PC-9 (cell line): Measurements from ENCODE around the gene ATAD3A. TPM values are rescaled to one million over a fixed set of nuclear protein-coding genes. Genes with fewer than 3 reads are reported as not detected.

ENCODE experiments used
- BruUV-seq: library from RNA; stranded (reverse); fragments of 400-500 nt; replicated peaks from 2 replicates; lab custom pipeline; 2021; lab: Mats Ljungman, UMichigan
- CTCF ChIA-PET: fragments of 300-600 bp; sonication (Branson Sonifier 250); formaldehyde crosslinking; loops from one replicate; lab custom pipeline; 2022; ENCODE audit warnings: antibody characterized with exemption; lab: Charles Lee
- POLR2A ChIA-PET: fragments of 300-600 bp; sonication (Branson Sonifier 250); formaldehyde crosslinking; loops from one replicate; lab custom pipeline; 2022; ENCODE audit warnings: antibody characterized with exemption; ENCODE audit not compliant: unreplicated experiment; lab: Charles Lee
- DNase-seq, 2 experiments: peaks; one replicate each; pipeline versions ENCODE4 v3.0.0 to v3.0.0-alpha.2; 2015 to 2022; ENCODE audit warnings: mixed read lengths in 1 of 2
- H2AFZ ChIP-seq: fragments of 200-600 bp; sonication (generic); 2 replicates; pipeline ENCODE4 v1.8.1; 2017; ENCODE audit warnings: antibody characterized with exemption
- H3F3A ChIP-seq: fragments of 200-600 bp; sonication (generic); 2 replicates; pipeline ENCODE4 v1.8.1; 2017; ENCODE audit warnings: antibody characterized with exemption, mild to moderate bottlenecking, low read depth; ENCODE audit not compliant: insufficient read depth
- H3K27ac ChIP-seq: fragments of 200-600 bp; sonication (generic); 2 replicates; pipeline ENCODE4 v1.6.1; 2016; ENCODE audit warnings: mixed run types
- H3K27me3 ChIP-seq: fragments of 200-600 bp; sonication (generic); 2 replicates; pipeline ENCODE4 v1.6.1; 2016; ENCODE audit warnings: low read depth, mixed run types; ENCODE audit not compliant: insufficient read depth
- H3K36me3 ChIP-seq: fragments of 200-600 bp; sonication (generic); 2 replicates; pipeline ENCODE4 v1.6.1; 2016; ENCODE audit warnings: low read depth, mixed run types
- H3K4me1 ChIP-seq: fragments of 200-600 bp; sonication (generic); replicated peaks from 2 replicates; pipeline ENCODE4 v1.6.1; 2016; ENCODE audit warnings: mixed run types; ENCODE audit not compliant: insufficient read depth
- H3K4me2 ChIP-seq: fragments of 200-600 bp; sonication (generic); 2 replicates; pipeline ENCODE4 v1.6.1; 2017; ENCODE audit warnings: mixed run types
- H3K4me3 ChIP-seq: fragments of 200-600 bp; sonication (generic); 2 replicates; pipeline ENCODE4 v1.6.1; 2016; ENCODE audit warnings: mixed run types
- H3K79me2 ChIP-seq: fragments of 200-600 bp; sonication (generic); 2 replicates; pipeline ENCODE4 v1.6.1; 2017; ENCODE audit warnings: low read depth, mixed run types
- H3K9me2 ChIP-seq: fragments of 200-600 bp; sonication (generic); 2 replicates; pipeline ENCODE4 v1.8.1; 2017; ENCODE audit warnings: mild to moderate bottlenecking; ENCODE audit not compliant: insufficient read depth
- H3K9me3 ChIP-seq: fragments of 200-600 bp; sonication (generic); 2 replicates; pipeline ENCODE4 v1.8.1; 2016; ENCODE audit warnings: low read depth; ENCODE audit not compliant: insufficient read depth
- H4K20me1 ChIP-seq: fragments of 200-600 bp; sonication (generic); 2 replicates; pipeline ENCODE4 v1.8.1; 2017; ENCODE audit not compliant: insufficient read depth
- EZH2 ChIP-seq: fragments of 200-600 bp; sonication (generic); IDR thresholded peaks from 2 replicates; pipeline ENCODE4 v1.8.0; 2017; ENCODE audit warnings: antibody characterized with exemption, low read depth
- intact Hi-C: fragments of 100-400 bp; cut with micrococcal nuclease; formaldehyde crosslinking; loops from one replicate; pipeline ENCODE4 v1.10.0; 2022; ENCODE audit not compliant: unreplicated experiment
- total RNA-seq: library from RNA; stranded (reverse); gene quantifications from 2 replicates; pipeline ENCODE4 v1.2.3, GENCODE V29; 2021
- TF ChIP-seq, protein P1 (sequence below): fragments of 200-600 bp; sonication (generic); conservative IDR thresholded peaks from 2 replicates; pipeline ENCODE4 v1.6.1; 2017; ENCODE audit warnings: mixed run types, antibody characterized with exemption, mild to moderate bottlenecking, moderate library complexity

Gene ATAD3A
- total RNA-seq, 1 experiment from 2014 or later = 43.6 TPM

DNA sequence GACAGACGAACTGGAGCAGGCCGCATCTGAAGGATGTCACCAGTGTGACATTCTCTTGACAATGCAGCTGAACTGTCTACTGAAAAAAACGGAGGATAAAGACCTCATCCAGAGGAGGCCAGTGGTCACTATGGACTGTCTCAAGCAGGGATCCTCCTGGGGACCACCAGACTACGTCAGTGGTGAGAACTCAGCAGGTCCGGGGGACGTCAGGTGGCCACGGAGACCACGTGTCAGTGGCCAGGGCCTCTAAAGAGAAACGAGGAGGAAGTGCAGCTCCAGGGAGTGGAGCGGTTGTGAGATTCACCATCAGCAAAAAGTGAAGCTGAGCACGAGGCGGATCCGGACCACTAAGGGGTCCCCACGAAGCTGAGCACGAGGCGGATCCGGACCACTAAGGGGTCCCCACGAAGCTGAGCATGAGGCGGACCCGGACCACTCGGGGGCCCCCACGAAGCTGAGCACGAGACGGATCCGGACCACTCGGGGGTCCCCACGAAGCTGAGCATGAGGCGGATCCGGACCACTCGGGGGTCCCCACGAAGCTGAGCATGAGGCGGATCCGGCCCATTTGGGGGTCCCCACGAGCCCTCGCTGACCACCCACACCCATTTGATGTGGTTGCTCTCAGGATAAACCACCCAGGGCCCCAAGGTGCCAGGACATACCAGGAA lies 42.0 kb downstream of the ATAD3A start:
- Histone ChIP-seq H3K9me2 (no peaks in the 10 kb centered on the region), H3K4me3 (no peak overlapping the region), H3K27ac (no peak overlapping the region), H3K27me3 (no peaks in the 10 kb centered on the region), H2AFZ (no peak overlapping the region), H3K4me1 (no peaks in the 10 kb centered on the region), H3K4me2 (no peak overlapping the region), H4K20me1 (peaks cover 32% of the 10 kb centered on the region), H3K36me3 (no peaks in the 10 kb centered on the region), H3F3A (peaks cover 18% of the 10 kb centered on the region; the same call in 1 of the 2 replicates), H3K9me3 (no peaks in the 10 kb centered on the region), H3K79me2 (peaks cover 14% of the 10 kb centered on the region; the same call in 1 of the 2 replicates)
- CTCF ChIA-PET = no interaction called here
- no TSS peak for BruUV-seq
- no peak for DNase-seq
- POLR2A ChIA-PET = no interaction called here
- intact Hi-C loops = no loop called here
- TF ChIP-seq, protein P1, sequence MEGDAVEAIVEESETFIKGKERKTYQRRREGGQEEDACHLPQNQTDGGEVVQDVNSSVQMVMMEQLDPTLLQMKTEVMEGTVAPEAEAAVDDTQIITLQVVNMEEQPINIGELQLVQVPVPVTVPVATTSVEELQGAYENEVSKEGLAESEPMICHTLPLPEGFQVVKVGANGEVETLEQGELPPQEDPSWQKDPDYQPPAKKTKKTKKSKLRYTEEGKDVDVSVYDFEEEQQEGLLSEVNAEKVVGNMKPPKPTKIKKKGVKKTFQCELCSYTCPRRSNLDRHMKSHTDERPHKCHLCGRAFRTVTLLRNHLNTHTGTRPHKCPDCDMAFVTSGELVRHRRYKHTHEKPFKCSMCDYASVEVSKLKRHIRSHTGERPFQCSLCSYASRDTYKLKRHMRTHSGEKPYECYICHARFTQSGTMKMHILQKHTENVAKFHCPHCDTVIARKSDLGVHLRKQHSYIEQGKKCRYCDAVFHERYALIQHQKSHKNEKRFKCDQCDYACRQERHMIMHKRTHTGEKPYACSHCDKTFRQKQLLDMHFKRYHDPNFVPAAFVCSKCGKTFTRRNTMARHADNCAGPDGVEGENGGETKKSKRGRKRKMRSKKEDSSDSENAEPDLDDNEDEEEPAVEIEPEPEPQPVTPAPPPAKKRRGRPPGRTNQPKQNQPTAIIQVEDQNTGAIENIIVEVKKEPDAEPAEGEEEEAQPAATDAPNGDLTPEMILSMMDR = no peak
- no peak for TF ChIP-seq EZH2

DNA sequence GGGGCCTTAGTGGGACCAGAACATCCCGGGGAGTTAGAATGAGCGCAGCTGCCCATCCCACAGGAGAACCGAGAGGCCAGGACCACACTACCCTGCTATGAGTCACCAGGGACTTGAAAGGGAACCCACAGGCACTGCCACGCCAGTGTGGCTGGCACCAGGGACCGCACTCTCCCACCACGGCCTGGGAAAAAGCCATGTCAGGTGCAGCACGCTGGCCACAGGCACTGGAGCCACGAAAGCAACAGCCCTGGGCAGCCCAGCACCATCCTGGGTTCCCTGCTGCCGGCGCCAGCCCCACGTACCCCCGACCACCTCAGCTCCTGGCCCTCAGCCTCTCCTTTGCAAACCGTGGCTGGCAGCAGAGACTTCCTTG lies 42.6 kb downstream of the ATAD3A start:
- Histone ChIP-seq H3F3A (peaks cover 18% of the 10 kb centered on the region; the same call in 1 of the 2 replicates), H3K27ac (no peak overlapping the region), H3K79me2 (peaks cover 14% of the 10 kb centered on the region; the same call in 1 of the 2 replicates), H4K20me1 (peaks cover 30% of the 10 kb centered on the region), H3K36me3 (no peaks in the 10 kb centered on the region), H3K9me2 (no peaks in the 10 kb centered on the region), H3K4me1 (no peaks in the 10 kb centered on the region), H3K4me3 (no peak overlapping the region), H3K27me3 (no peaks in the 10 kb centered on the region), H3K9me3 (no peaks in the 10 kb centered on the region), H2AFZ (no peak overlapping the region), H3K4me2 (no peak overlapping the region)
- ChIA-PET CTCF (no interaction called here), POLR2A (no interaction called here)
- no TSS peak for BruUV-seq
- TF ChIP-seq, protein P1 = no peak
- TF ChIP-seq EZH2 = no peak
- intact Hi-C loops = no loop called here
- DNase-seq = no peak

DNA sequence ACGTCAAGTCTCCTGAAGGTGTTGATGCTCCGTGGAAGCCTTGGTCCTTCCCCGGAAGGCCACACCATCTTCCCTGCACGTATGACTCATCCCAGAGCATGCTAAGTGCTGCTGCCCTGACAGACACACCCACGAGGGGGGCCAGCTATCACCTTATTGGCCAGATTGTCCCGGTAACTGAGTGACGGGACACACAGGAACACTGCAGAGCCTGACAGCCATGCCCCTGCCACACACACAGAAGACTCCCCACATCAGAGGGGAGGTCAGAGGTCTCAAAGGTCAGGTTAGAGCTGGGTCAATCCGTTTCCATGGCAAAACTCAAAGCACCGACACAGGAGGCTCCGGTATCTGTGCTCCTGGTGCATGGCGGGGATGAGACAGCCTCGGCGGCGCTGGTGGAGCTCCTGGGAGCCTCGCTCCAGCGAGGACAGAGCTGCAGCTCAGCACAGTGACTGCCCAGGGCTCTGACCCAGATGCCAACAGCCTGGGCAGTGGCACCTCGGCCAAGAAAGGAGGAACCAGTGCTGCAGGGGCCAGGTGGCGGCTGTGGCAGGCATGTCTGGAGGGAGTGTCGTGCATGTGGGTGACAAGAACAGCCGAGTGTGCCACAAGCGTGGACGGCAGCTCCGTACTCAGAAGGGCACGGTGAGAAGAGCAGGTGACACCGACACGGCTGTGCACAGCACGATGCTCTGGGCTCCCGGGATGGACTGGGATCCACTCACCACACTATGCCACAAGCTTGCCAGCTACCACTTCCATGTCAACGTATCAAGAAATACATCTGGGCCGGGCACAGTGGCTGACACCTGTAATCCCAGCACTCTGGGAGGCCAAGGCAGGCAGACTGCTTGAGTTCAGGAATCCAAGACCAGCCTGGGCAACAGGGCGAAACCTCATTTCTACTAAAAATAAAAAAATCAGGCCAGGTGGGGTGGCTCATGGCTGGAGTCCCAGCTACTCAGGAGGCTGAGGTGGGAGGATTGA lies 43.3 kb downstream of the ATAD3A start:
- POLR2A ChIA-PET = no interaction called here
- DNase-seq = no peak
- H3K36me3 ChIP-seq = no peaks in the 10 kb centered on the region

More for the DNA sequence above, 43.3 kb downstream of the ATAD3A start:
- Histone ChIP-seq H3K4me2 (no peak overlapping the region), H3K4me1 (no peaks in the 10 kb centered on the region), H3K27me3 (no peaks in the 10 kb centered on the region), H3K79me2 (peaks cover 19% of the 10 kb centered on the region; the same call in 1 of the 2 replicates), H2AFZ (no peak overlapping the region), H3F3A (peaks cover 23% of the 10 kb centered on the region; the same call in 1 of the 2 replicates), H3K9me3 (no peaks in the 10 kb centered on the region), H3K27ac (no peak overlapping the region), H3K9me2 (no peaks in the 10 kb centered on the region), H4K20me1 (peaks cover 35% of the 10 kb centered on the region), H3K4me3 (no peak overlapping the region)
- CTCF ChIA-PET = no interaction called here
- no TSS peak for BruUV-seq
- TF ChIP-seq, protein P1 = no peak
- no peak for TF ChIP-seq EZH2
- intact Hi-C loops = no loop called here
